Neural crest cell (in vitro differentiated cells): ENCODE results near the gene MAPRE2. TPM values are rescaled to one million over a fixed set of nuclear protein-coding genes. Genes with fewer than 3 reads are reported as not detected.

Experiments used
- DNase-seq: peaks from one replicate; pipeline ENCODE4 v3.0.0; 2021; ENCODE audit warnings: low read depth, mixed read lengths, low spot score
- H3K27ac Mint-ChIP-seq: one replicate; pipeline ENCODE4 v1.8.0; 2021; ENCODE audit warnings: mild to moderate bottlenecking, mixed read lengths; ENCODE audit not compliant: unreplicated experiment
- H3K27me3 Mint-ChIP-seq: 2 replicates; pipeline ENCODE4 v1.8.0; 2021; ENCODE audit warnings: low read depth, mild to moderate bottlenecking, mixed read lengths
- H3K36me3 Mint-ChIP-seq: 2 replicates; pipeline ENCODE4 v1.8.0; 2021; ENCODE audit warnings: low read depth, mild to moderate bottlenecking, mixed read lengths
- H3K4me1 Mint-ChIP-seq: 2 replicates; pipeline ENCODE4 v1.8.0; 2021; ENCODE audit warnings: mixed read lengths
- H3K4me3 Mint-ChIP-seq: one replicate; pipeline ENCODE4 v1.8.0; 2021; ENCODE audit warnings: mild to moderate bottlenecking, mixed read lengths
- H3K9me3 Mint-ChIP-seq: 2 replicates; pipeline ENCODE4 v1.8.0; 2021; ENCODE audit warnings: mixed read lengths
- CTCF ChIP-seq: fragments of 200-600 bp; sonication (generic); conservative IDR thresholded peaks from 2 replicates; pipeline ENCODE4 v1.5.0; 2021; ENCODE audit warnings: antibody characterized with exemption, mild to moderate bottlenecking
- total RNA-seq: library from RNA; stranded (reverse); gene quantifications from 2 replicates; pipeline ENCODE4 v1.2.1, GENCODE V29; 2021

The MAPRE2 gene
- total RNA-seq, 1 donor from 2014 or later: 35.5 TPM

DNA sequence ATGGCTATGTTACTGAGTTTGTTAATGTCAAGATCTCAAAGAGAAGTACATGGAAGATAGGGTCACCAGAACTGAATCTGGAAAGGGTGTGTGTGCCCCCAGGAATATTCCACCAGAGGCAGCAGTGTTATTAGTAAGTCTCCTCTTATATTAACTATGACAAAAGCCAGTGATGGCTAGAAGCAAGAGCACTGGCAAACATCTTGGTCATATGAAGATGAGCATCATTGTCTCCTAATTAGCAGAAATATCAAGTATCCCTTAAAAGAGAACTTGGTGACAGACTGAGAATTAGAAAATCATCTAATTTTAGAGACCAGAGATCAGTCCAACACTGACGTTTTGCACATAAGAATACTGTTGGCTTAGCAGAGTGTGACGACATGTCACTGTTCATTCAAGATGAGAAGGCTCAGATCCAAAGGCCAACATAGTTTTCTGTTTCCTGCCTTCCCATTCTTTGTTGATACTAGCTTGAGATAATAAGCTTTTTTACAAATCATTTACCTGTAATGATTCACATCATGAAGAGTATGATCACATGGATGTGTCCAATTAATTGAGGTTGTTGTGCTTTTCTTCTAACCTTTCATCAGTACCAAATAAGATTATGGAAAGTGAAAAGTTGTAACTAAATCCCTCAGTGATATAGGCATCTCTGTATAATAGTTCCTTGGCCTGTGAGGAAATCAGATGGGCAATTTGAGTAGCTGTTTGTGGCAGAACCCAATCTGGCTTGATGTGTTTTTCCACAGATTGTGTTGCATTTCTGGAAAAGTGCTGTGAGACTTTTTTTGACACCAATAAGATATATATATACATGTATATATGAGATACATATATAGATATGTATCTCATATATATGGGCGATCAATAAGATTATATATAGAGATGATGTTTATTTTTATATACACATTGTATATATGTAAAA is 44.5 kb downstream of the MAPRE2 start:
- no peak for DNase-seq
- TF ChIP-seq CTCF: no peak
- peaks cover 3% of the 10 kb centered on the region for H3K9me3 Mint-ChIP-seq
- no peak overlapping the region for H3K4me3 Mint-ChIP-seq
- H3K27me3 Mint-ChIP-seq: no peaks in the 10 kb centered on the region
- H3K36me3 Mint-ChIP-seq: peaks cover 4% of the 10 kb centered on the region
- no peaks in the 10 kb centered on the region for H3K4me1 Mint-ChIP-seq
- H3K27ac Mint-ChIP-seq: no peak overlapping the region

- Mint-ChIP-seq H3K9me3 (peaks cover 3% of the 10 kb centered on the region), H3K27me3 (no peaks in the 10 kb centered on the region), H3K36me3 (peaks cover 4% of the 10 kb centered on the region), H3K4me1 (no peaks in the 10 kb centered on the region), H3K27ac (no peak overlapping the region), H3K4me3 (no peak overlapping the region)
- no peak for DNase-seq
- no peak for TF ChIP-seq CTCF
These were observed 45.5 kb downstream of the MAPRE2 start for GRCh38 chr18:35086704-35087103.

GRCh38 chr18:35087726-35088125 is 46.5 kb downstream of the MAPRE2 start:
- Mint-ChIP-seq H3K27me3 (no peaks in the 10 kb centered on the region), H3K36me3 (no peaks in the 10 kb centered on the region), H3K9me3 (no peaks in the 10 kb centered on the region), H3K4me1 (no peaks in the 10 kb centered on the region), H3K4me3 (no peak overlapping the region), H3K27ac (no peak overlapping the region)
- no peak for TF ChIP-seq CTCF
- no peak for DNase-seq

- no peaks in the 10 kb centered on the region for H3K36me3 Mint-ChIP-seq
- H3K27me3 Mint-ChIP-seq: no peaks in the 10 kb centered on the region
- no peaks in the 10 kb centered on the region for H3K9me3 Mint-ChIP-seq
- no peak overlapping the region for H3K4me3 Mint-ChIP-seq
- no peak for DNase-seq
- no peaks in the 10 kb centered on the region for H3K4me1 Mint-ChIP-seq
- no peak overlapping the region for H3K27ac Mint-ChIP-seq
- TF ChIP-seq CTCF: no peak
These were observed 47.7 kb downstream of the MAPRE2 start for GRCh38 chr18:35088921-35089320.

DNA sequence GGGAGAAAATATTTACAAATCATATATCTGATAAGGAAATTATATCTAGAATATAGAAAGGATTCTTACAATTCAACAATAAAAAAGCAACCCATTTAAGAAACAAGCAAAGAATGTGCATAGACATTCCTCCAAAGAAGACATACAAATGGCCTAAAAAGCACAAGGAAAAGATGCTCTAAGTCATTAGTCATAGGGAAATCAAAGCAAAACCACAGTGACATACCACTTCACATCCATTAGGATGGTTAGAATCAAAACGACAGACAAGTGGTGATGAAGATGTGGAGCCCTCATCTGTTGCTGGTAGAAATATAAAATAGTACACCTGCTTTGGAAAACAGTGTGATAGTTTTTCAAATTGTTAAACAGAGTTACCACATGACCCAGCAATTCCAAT is 48.2 kb downstream of the MAPRE2 start:
- H3K36me3 Mint-ChIP-seq: no peaks in the 10 kb centered on the region
- H3K9me3 Mint-ChIP-seq: no peaks in the 10 kb centered on the region
- H3K4me1 Mint-ChIP-seq: no peaks in the 10 kb centered on the region
- H3K27ac Mint-ChIP-seq: no peak overlapping the region
- H3K4me3 Mint-ChIP-seq: no peak overlapping the region
- no peaks in the 10 kb centered on the region for H3K27me3 Mint-ChIP-seq
- no peak for DNase-seq
- TF ChIP-seq CTCF: no peak
